ENCODE measurements around the gene TRRAP. TPM values are rescaled to one million over a fixed set of nuclear protein-coding genes. Genes with fewer than 3 reads are reported as not detected.

The TRRAP gene
- total and polyA plus RNA-seq, 5 experiments from 2014 or later: 2.6 to 63.4 (median 5.9) TPM

DNA sequence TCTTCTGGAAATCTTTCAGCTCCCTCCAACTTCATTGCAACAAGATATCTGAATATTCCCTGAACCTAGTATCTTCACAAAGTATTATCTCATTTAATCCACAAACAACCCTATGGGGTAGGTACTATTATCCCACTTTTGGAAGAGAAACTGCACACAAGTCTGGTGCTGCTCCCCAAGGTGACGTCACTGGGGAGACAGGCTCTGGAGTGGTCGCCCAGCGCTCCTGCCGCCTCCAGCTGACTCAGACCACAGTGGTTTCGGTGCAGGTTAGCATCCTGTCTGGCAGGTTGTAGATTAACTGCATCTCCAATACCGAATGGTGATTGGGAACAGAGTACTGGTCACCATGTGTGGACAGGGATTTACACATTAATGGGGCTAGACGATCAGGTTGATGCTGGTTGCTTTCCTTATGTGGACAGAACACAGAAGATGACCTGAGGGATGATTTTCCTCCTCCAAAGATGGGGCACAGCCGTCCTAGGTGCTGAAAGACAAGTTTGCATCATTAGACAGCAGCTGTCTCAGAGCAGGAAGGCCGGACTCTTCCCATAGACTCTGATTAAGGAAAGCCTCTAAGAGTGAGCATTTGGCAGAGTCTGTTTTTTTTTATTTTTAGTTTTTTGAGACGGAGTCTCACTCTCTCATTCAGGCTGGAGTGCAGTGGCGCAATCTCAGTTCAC, 128.6 kb downstream of the TRRAP start:
- peak overlapping the region in 2 of 10 donors; percentile 37 to 71 for H3K27ac Mint-ChIP-seq
- DNase-seq: no peak
- H3K4me1 Mint-ChIP-seq: peaks cover 0 to 3% (median 0%) of the 10 kb centered on the region in 4 donors
- H3K4me3 Mint-ChIP-seq: no peak overlapping the region
- ATAC-seq: no peak
- POLR2A ChIA-PET: interaction anchor here (0.6 kb wide), 1 partner anchor 18 kb away, joined by 3 read pairs; no protein-coding TSS in a partner anchor
- no peaks in the 10 kb centered on the region for H3K9me3 Mint-ChIP-seq
- no peaks in the 10 kb centered on the region for H3K27me3 Mint-ChIP-seq
- H3K36me3 Mint-ChIP-seq: peaks cover 5 to 90% (median 37%) of the 10 kb centered on the region in 3 donors

DNA sequence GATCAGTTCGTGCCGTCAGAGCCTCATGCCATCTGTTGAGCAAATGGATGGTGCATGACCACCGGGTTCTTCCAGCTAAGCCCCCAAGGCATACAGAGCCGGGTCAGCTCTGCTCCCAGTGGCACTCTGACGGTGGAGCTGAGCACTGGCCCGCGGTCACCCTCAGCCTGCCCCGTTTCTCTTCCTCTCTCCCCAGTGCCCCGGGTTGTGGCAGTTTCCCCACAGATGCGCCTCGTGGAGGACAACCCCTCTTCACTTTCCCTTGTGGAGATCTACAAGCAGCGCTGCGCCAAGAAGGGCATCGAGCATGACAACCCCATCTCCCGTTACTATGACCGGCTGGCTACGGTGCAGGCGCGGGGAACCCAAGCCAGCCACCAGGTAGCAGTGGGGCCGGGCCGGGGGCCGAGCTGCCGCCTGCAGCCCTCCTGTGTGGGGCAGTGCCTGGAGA, 129.9 kb downstream of the TRRAP start:
- H3K4me1 Mint-ChIP-seq: no peaks in the 10 kb centered on the region
- peak overlapping the region in 1 of 10 donors; percentile 11 for H3K27ac Mint-ChIP-seq
- ATAC-seq: no peak

DNA sequence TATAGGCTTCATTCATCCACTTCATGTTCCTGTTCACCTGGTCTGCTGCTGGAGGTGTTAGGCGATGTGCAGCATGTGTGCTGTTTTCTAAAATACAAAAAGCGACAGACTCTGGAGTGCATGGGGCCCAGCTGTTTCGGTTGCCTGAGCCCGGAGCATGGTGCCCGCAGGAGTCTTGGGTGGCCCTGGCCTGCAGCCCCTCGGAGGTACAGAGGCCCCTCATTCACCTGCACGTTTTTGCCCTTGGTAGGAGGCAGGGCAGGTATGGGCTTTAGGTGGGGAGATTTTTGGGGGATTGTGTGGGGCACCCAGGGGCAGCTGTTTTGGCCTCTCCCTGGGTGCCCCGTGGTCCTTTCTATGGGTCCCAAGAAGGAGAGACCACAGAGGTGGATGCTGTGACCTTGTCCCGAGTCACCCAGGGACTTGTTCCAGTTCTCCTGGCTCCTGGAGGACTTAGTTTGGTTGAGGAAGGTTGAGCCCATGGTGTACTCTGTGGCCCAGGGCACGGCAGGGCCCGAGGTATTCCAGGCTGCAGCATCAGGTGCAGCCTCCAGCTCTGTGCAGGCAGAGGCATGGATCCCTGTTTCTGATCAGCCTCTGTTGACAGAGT, 130.7 kb downstream of the TRRAP start:
- Mint-ChIP-seq H3K4me1 (no peaks in the 10 kb centered on the region), H3K36me3 (peaks cover 9 to 95% (median 51%) of the 10 kb centered on the region in 3 donors), H3K9me3 (no peaks in the 10 kb centered on the region), H3K4me3 (no peak overlapping the region), H3K27ac (peak overlapping the region in 1 of 10 donors; percentile 15), H3K27me3 (no peaks in the 10 kb centered on the region)
- no peak for DNase-seq
- POLR2A ChIA-PET: no interaction called here
- no peak for ATAC-seq

More for the DNA sequence above, 129.9 kb downstream of the TRRAP start:
- no peak for DNase-seq
- Mint-ChIP-seq H3K27me3 (no peaks in the 10 kb centered on the region), H3K36me3 (peaks cover 9 to 94% (median 48%) of the 10 kb centered on the region in 3 donors), H3K4me3 (no peak overlapping the region), H3K9me3 (no peaks in the 10 kb centered on the region)
- POLR2A ChIA-PET: no interaction called here

DNA sequence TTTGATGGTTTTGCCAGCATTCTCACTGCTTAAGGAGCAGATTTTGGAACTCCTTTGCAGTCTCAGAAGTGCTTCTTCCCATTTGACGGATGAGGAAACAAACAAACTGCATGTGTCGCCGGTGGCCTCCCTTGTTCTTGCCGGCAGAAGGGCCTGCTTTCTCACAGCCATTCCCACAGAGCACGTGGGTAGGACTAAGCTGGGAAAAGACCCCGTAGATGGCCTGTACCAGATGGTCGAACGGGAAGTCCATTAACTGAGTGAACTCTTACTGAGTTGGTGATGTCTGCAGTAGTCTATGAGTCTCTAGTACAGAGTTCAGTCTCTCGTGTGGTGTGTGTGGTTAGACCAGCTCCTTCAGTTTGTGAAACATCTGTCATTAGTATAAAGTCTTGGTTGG, 131.9 kb downstream of the TRRAP start:
- Mint-ChIP-seq H3K27me3 (no peaks in the 10 kb centered on the region), H3K27ac (peak overlapping the region in 3 of 10 donors; percentile 13 to 73 (median 71)), H3K36me3 (peaks cover 9 to 95% (median 56%) of the 10 kb centered on the region in 3 donors), H3K4me3 (no peak overlapping the region), H3K9me3 (no peaks in the 10 kb centered on the region), H3K4me1 (peaks cover 0 to 4% (median 0%) of the 10 kb centered on the region in 4 donors)
- POLR2A ChIA-PET: no interaction called here
- ATAC-seq (no peak), DNase-seq (no peak)

DNA sequence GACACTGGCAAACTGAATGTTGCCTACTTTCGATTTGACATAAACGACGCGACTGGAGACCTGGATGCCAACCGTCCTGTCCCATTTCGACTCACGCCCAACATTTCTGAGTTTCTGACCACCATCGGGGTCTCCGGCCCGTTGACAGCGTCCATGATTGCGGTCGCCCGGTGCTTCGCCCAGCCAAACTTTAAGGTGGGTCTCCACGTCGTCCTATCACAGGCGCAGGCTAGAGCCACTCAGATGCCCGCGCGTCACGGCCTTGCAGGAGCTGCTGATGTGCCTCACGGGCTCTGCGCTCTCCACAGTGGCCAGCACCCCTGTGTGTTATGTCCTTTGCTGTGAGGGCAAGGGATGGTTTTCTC, 133.0 kb downstream of the TRRAP start:
- Mint-ChIP-seq H3K36me3 (peaks cover 10 to 95% (median 61%) of the 10 kb centered on the region in 3 donors), H3K9me3 (no peaks in the 10 kb centered on the region), H3K27me3 (no peaks in the 10 kb centered on the region), H3K27ac (no peak overlapping the region), H3K4me1 (peaks cover 0 to 4% (median under 1%) of the 10 kb centered on the region in 4 donors), H3K4me3 (no peak overlapping the region)
- POLR2A ChIA-PET: no interaction called here
- DNase-seq (peak in 1 of 10 donors; percentile 9), ATAC-seq (no peak)

DNA sequence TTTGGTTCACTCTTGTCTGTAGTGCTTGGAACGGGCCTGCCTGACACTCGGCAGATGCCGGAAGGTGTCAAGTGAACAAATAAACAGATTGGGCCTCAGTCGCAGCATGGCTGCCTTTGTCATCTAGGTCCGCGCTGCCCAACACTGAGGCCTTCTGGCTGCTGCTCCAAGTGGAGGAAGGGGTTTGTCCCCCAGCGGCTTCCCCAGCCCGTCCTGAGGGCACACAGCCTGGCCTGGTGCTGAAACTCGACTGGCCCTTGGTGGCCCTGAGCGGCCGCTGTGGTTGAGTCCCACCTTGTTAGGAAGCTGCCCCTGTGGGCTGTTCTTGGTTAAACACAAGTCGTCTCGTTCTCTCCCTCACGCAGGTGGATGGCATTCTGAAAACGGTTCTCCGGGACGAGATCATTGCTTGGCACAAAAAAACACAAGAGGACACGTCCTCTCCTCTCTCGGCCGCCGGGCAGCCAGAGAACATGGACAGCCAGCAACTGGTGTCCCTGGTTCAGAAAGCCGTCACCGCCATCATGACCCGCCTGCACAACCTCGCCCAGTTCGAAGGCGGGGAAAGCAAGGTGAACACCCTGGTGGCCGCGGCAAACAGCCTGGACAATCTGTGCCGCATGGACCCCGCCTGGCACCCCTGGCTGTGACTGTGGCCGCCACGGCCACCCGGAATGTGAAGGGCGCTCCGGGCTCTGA, 133.5 kb downstream of the TRRAP start:
- H3K27me3 Mint-ChIP-seq: no peaks in the 10 kb centered on the region
- H3K4me1 Mint-ChIP-seq: peaks cover 0 to 8% (median 5%) of the 10 kb centered on the region in 4 donors
- no peak overlapping the region for H3K27ac Mint-ChIP-seq
- peaks cover 15 to 95% (median 61%) of the 10 kb centered on the region in 3 donors for H3K36me3 Mint-ChIP-seq
- H3K4me3 Mint-ChIP-seq: no peak overlapping the region
- POLR2A ChIA-PET: no interaction called here
- DNase-seq (peak in 1 of 10 donors; percentile 10), ATAC-seq (no peak)
- no peaks in the 10 kb centered on the region for H3K9me3 Mint-ChIP-seq

DNA sequence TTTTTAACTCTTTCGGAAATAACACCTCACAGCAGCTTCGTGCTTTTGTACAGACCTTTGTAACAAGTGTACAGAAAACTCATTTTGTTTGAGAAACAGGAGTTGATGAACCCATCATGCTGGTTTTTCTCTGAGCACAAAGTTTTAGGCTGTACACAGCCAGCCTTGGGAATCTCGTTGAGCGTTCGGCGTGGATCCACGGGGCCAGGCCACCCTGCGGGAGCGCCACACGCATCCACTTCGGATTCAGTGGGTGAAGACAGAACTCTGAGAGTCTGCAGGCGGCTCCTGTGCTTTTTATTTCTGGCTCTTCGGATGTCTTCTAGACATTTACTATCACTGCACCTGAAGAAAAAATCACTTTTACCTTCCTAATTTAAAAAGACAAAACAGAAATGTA, 134.4 kb downstream of the TRRAP start:
- DNase-seq (no peak), ATAC-seq (no peak)
- H3K9me3 Mint-ChIP-seq: no peaks in the 10 kb centered on the region
- no peak overlapping the region for H3K27ac Mint-ChIP-seq
- POLR2A ChIA-PET: no interaction called here
- peaks cover 0 to 8% (median 6%) of the 10 kb centered on the region in 4 donors for H3K4me1 Mint-ChIP-seq
- no peaks in the 10 kb centered on the region for H3K27me3 Mint-ChIP-seq
- no peak overlapping the region for H3K4me3 Mint-ChIP-seq
- H3K36me3 Mint-ChIP-seq: peaks cover 15 to 91% (median 57%) of the 10 kb centered on the region in 3 donors

DNA sequence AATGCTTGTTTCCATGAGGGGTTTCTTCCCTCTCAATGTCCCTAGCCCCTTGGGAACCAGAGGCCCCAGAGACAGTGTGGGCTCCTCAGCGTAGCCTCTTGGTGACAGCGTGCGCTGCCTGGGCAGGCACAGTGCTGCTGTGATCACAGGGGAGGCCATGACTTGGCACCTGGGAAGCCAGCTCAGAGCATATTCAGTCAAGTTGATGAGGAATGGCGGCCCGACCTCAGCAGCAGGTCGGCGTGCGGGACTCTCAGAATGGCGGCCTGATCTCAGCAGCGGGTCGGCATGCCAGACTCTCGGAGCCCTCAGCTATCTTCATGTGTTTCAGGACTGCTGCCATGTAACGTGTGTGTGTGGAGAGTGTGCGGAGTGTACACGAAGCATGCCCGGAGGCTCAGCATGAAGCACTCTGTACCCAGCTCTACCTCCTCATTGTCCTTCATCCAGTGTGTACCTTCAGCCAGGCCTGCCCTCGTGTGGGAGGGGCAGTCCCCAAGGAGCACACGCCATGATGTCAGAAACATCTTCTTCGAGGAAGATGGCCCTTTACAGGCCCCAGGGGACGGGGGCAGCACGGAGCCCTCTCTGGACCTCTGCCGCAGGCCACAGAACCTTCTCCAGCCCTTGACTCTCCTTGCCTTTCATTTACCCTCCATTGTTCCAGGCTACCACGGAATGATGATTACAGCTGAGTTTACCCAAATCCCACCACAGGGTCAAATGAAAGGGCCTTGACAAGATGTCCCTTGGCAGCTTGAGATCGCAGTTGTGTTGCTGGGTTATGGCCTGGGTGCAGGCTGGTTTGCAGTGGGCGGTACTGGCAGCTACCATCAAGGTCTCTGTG, 135.2 kb downstream of the TRRAP start:
- no peaks in the 10 kb centered on the region for H3K27me3 Mint-ChIP-seq
- no peak for DNase-seq
- POLR2A ChIA-PET: no interaction called here
- peaks cover 15 to 88% (median 57%) of the 10 kb centered on the region in 3 donors for H3K36me3 Mint-ChIP-seq
- ATAC-seq: no peak
- H3K4me1 Mint-ChIP-seq: peaks cover 1 to 8% (median 6%) of the 10 kb centered on the region in 4 donors
- no peak overlapping the region for H3K4me3 Mint-ChIP-seq
- no peaks in the 10 kb centered on the region for H3K9me3 Mint-ChIP-seq
- no peak overlapping the region for H3K27ac Mint-ChIP-seq

DNA sequence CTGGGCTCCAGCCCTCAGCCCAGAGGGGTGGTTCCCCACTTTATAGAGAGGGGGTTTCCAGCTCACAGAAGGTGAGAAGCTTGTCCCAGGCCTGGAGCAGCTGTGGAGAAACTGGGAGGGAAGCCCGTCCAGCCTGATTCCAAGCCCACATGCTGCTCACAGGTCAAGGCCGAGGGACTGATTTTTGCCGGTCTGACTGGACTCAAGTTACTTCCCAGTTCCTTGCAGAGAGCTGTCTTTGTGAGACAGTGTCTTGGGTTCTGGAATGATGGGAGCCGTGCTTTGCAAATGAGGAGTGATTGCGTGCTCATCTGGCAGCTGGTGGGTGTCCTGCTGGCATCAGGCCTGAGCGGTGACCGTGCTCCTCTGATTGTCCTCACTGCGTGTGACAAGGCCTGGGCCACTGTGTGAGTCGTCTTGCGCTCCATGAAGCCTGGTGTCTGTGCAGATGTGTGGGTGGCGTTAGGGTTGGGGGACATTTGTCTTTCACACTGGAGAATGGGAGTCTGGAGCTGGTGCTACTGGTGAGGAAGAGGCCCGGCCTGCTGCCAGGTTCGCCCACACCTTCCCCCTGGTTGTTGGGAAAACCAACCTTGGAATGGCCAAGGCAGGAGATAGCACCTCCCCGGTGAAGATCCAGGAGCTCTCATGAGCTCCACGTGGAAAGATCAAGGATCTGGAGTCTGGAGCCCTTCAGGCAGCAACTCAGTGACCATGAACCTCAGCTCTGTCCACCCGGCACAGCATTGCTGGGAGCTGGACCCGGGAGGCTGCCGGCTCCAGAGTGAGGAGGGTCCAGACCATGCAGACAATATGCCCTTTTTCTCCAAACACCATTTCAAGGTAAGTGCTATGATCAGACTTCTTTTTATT, 136.0 kb downstream of the TRRAP start:
- no peak for DNase-seq
- POLR2A ChIA-PET: no interaction called here
- Mint-ChIP-seq H3K4me1 (peaks cover 2 to 8% (median 7%) of the 10 kb centered on the region in 4 donors), H3K27ac (peak overlapping the region in 2 of 10 donors; percentile 43 to 61), H3K27me3 (no peaks in the 10 kb centered on the region), H3K9me3 (no peaks in the 10 kb centered on the region), H3K4me3 (no peak overlapping the region), H3K36me3 (peaks cover 19 to 88% (median 57%) of the 10 kb centered on the region in 3 donors)
- ATAC-seq: no peak

DNA sequence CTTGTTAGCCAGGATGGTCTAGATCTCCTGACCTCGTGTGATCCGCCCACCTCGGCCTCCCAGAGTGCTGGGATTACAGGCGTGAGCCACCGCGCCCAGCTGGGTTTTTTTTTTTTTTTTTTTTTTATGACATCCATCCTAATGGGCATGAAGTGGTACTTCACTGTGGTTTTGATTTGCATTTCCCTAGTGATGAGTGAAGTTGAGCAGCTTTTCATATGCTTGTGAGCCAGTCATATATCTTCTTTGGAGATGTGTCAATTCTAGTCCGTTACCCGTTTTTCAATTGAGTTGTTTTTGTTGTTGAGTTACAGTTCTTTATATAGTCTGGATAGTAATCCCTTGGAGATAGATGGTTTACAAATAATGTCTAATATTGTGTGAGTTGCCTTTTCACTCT, 137.9 kb downstream of the TRRAP start:
- ATAC-seq (no peak), DNase-seq (no peak)
- Mint-ChIP-seq H3K4me3 (no peak overlapping the region), H3K36me3 (peaks cover 15 to 88% (median 56%) of the 10 kb centered on the region in 3 donors), H3K4me1 (peaks cover 2 to 8% (median 7%) of the 10 kb centered on the region in 4 donors), H3K27ac (peak overlapping the region in 2 of 10 donors; percentile 3 to 41), H3K27me3 (no peaks in the 10 kb centered on the region), H3K9me3 (no peaks in the 10 kb centered on the region)
- POLR2A ChIA-PET: no interaction called here

DNA sequence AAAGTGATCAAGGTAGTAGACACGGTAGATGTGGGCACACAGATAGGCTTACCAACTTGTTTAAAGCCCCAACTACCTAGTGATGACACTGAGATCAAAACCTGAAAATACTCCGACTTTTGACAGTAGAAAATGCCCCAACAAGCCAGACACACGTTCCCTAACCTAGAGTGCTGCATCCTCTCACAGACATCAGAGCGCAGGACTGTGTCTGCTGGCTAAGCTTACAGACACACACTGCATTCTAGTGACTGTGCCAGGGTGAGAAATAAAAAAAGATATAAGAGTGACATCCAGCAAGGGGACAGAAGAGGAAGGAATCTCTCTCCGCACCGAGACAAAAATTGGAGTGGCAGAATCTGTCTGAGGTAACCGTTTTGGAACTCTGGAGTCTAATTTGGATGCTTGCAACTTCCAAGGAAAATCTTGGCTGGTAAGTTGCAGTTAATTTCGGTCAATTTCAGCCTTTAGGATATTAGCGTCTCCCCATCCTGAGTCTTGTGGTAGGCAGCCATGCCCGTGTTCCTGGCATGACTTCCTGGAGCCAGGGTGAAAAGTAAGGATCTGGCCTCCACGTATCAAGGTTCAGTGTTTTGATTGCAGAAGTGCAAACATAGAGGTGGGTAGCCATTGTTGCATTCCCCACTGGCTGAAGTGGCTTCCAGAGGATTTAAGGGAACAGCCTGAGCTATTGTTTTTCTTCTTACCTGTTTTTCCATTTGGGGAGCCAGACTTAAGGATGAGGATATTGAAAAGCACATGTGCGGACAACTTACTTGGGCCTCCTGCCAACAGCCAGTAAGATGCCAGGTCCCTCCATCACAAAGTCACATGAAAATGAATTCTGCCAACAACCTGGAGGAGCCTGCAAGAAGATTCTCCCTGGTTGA, 141.4 kb downstream of the TRRAP start:
- no peak overlapping the region for H3K4me3 Mint-ChIP-seq
- POLR2A ChIA-PET: no interaction called here
- H3K4me1 Mint-ChIP-seq: peaks cover 6 to 19% (median 9%) of the 10 kb centered on the region in 4 donors
- DNase-seq (no peak), ATAC-seq (no peak)
- H3K9me3 Mint-ChIP-seq: no peaks in the 10 kb centered on the region
- peaks cover 11 to 60% (median 29%) of the 10 kb centered on the region in 3 donors for H3K36me3 Mint-ChIP-seq
- peak overlapping the region in 2 of 10 donors; percentile 3 to 59 for H3K27ac Mint-ChIP-seq
- H3K27me3 Mint-ChIP-seq: no peaks in the 10 kb centered on the region
